ENCODE data around the gene DHX8.

Gene DHX8

GRCh38 chr17:43521389-43521788, 37.6 kb downstream of the DHX8 start:
- DNase-seq = no peak

- no peak for DNase-seq
These were observed 41.3 kb downstream of the DHX8 start for GRCh38 chr17:43524945-43525575.

GRCh38 chr17:43526886-43527648, 43.3 kb downstream of the DHX8 start:
- no peak for DNase-seq

- DNase-seq = no peak
These were observed 44.7 kb downstream of the DHX8 start for GRCh38 chr17:43528319-43528987.

GRCh38 chr17:43528988-43529814, 45.4 kb downstream of the DHX8 start:
- DNase-seq = no peak

GRCh38 chr17:43529947-43530287, 46.1 kb downstream of the DHX8 start:
- DNase-seq = no peak

- DNase-seq = peak; percentile 86
These were observed 46.7 kb downstream of the DHX8 start for GRCh38 chr17:43530288-43531081.

- peak; percentile 77 for DNase-seq
These were observed 47.3 kb downstream of the DHX8 start for GRCh38 chr17:43531082-43531378.

- no peak for DNase-seq
These were observed 48.2 kb downstream of the DHX8 start for GRCh38 chr17:43531955-43532354.

GRCh38 chr17:43532581-43532980, 48.8 kb downstream of the DHX8 start:
- no peak for DNase-seq

GRCh38 chr17:43533699-43534098, 49.9 kb downstream of the DHX8 start:
- DNase-seq = no peak

- DNase-seq = no peak
These were observed 51.1 kb downstream of the DHX8 start for GRCh38 chr17:43534909-43535308.

GRCh38 chr17:43536236-43536992, 52.6 kb downstream of the DHX8 start:
- no peak for DNase-seq

- no peak for DNase-seq
These were observed 57.3 kb downstream of the DHX8 start for GRCh38 chr17:43540821-43541674.

GRCh38 chr17:43542859-43543258, 59.1 kb downstream of the DHX8 start:
- DNase-seq = no peak

GRCh38 chr17:43543300-43543699, 59.5 kb downstream of the DHX8 start:
- DNase-seq = no peak

GRCh38 chr17:43543771-43544575, 60.2 kb downstream of the DHX8 start:
- DNase-seq = no peak

GRCh38 chr17:43545383-43545632, 61.5 kb downstream of the DHX8 start:
- no peak for DNase-seq

- DNase-seq = no peak
These were observed 62.8 kb downstream of the DHX8 start, which contains the start of gene ETV4 for GRCh38 chr17:43546319-43547188. TSS of gene ETV4 (minus strand) at chr17:43546340. CDS start at chr17:43545617, 723 bp downstream.

All from right kidney (tissue), 1 donor.